ENCODE measurements around the gene RTKN.
"Not testable (repeated sequence)": the region's sequence is repeated elsewhere in the genome, so short reads cannot be mapped to it uniquely, and the experiment has no call there.

Gene RTKN, protein sequence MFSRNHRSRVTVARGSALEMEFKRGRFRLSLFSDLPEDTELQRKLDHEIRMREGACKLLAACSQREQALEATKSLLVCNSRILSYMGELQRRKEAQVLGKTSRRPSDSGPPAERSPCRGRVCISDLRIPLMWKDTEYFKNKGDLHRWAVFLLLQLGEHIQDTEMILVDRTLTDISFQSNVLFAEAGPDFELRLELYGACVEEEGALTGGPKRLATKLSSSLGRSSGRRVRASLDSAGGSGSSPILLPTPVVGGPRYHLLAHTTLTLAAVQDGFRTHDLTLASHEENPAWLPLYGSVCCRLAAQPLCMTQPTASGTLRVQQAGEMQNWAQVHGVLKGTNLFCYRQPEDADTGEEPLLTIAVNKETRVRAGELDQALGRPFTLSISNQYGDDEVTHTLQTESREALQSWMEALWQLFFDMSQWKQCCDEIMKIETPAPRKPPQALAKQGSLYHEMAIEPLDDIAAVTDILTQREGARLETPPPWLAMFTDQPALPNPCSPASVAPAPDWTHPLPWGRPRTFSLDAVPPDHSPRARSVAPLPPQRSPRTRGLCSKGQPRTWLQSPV

DNA sequence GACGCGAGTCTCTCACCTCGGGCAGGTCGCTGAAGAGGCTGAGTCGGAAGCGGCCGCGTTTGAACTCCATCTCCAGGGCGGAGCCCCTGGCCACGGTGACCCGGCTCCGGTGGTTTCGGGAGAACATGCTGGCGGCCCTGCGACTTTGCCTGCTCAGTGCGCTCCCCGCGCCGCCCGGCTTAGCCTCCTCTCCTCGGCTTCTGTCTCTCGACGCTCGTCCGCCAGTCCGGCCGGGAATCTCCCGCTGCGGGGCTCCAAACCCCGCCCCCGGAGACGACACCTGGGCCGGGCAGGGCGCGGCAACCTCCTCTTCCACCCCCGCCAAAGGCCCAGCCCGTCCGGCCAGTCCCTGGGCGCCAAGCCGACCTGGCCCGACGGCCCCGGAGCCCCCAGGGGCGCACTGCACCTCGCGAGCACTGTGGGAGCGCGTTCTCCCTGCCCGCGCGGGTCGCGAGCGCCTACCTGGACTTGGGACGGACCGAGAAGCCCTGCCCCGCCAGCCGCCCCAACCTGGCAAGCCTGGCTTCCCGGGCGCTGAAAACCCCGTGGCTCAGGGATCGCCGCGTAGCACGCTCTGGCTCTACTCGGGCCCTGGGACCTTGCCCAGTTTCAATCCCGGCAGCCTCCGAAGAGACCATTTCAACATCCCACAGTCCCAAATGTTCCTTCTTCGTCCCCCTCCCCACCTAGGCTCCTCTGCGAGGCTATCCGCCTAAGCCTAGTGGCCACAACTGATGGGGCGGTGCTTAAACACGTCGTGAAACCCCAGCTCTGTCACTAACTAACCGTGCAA, at the start of gene RTKN:
RTKN (minus strand) TSS at position 248 of the 793 bp plus-strand sequence; CDS start at position 127, 121 bp downstream.
- DNase-seq (ENCODE audit: low read depth) = no peak

GRCh38 chr2:74489906-74490305, 48.2 kb upstream of the RTKN start:
- DNase-seq (ENCODE audit: low read depth) = no peak

- DNase-seq (ENCODE audit: low read depth) = no peak
Observed at GRCh38 chr2:74488643-74489481, 47.1 kb upstream of the RTKN start.

GRCh38 chr2:74486141-74486540, 44.4 kb upstream of the RTKN start:
- DNase-seq (ENCODE audit: low read depth) = no peak

GRCh38 chr2:74483675-74484164, 42.0 kb upstream of the RTKN start:
- not testable (repeated sequence) for DNase-seq (ENCODE audit: low read depth)

- peak; percentile 84 for DNase-seq (ENCODE audit: low read depth)
Observed at GRCh38 chr2:74482801-74483674, 41.3 kb upstream of the RTKN start, which contains the start of the genes CCDC142 and TTC31. TSS of gene CCDC142 (minus strand) at chr2:74482998. CDS start at chr2:74482837, 161 bp downstream. TSS of gene TTC31 (plus strand) at chr2:74483081. CDS start at chr2:74483096, 15 bp downstream.

GRCh38 chr2:74481961-74482800, 40.4 kb upstream of the RTKN start:
- DNase-seq (ENCODE audit: low read depth) = no peak

DNA sequence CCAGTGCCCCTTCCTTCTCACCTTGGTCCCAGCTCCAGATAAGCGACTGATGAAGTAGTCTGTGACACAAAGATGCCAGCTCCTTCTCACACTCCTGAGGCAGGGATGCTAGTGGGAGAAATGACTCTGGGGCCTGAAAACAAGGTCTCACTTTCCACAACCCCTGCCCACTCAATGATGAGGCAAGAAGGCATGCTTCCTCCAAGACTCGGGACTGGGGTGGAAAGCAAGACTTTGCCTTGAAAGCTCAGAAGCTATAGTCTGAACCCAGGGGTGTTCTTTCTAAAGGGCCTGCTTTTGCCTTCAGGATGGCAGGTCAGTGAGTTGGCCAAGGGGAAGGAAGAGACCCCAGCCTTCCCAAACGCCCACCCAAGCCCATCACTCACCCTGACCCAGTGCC, 39.7 kb upstream of the RTKN start:
- no peak for DNase-seq (ENCODE audit: low read depth)

DNA sequence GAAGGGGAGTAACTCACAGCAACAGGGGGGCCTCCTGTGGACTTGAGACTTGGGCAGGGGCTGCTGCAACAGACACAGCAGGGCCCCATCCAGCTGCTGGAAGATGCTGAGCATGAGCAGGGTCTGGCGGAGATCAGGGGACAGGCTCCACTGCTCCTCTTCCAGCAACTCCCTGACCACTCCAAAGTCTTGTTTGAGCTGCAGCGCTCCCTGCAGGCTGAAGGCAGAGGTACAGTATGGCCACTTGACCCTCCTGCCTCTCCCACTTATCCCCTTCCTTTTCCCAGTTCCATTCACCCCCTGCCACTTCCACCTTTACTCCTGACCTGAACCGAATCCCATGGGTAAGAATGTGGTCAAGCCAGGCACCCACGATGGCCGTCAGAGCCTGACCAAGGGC, 33.2 kb upstream of the RTKN start:
- DNase-seq (ENCODE audit: low read depth) = no peak

GRCh38 chr2:74474481-74474880, 32.7 kb upstream of the RTKN start:
- no peak for DNase-seq (ENCODE audit: low read depth)

DNA sequence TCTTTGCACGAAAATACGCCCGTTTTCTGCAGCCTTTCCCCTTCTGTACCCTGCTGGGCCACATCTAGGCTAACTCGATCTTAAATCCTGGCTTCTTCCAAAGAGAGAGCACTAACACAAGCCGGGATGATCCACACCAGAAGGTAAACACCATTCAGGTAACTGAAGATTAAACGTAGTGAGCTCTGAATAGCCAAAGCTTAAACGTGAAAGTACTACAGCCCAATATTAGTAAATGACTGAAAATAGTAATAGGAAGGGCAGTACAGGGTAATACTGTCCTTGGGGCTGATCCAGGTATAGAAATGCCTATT, 31.2 kb upstream of the RTKN start:
- no peak for DNase-seq (ENCODE audit: low read depth)

GRCh38 chr2:74472086-74472944, 30.6 kb upstream of the RTKN start, which contains the start of gene MRPL53:
TSS of gene MRPL53 (minus strand) at chr2:74472680. CDS start at chr2:74472660, 20 bp downstream.
- DNase-seq (ENCODE audit: low read depth) = peak; percentile 67

GRCh38 chr2:74471332-74472065, 29.8 kb upstream of the RTKN start:
- no peak for DNase-seq (ENCODE audit: low read depth)

DNA sequence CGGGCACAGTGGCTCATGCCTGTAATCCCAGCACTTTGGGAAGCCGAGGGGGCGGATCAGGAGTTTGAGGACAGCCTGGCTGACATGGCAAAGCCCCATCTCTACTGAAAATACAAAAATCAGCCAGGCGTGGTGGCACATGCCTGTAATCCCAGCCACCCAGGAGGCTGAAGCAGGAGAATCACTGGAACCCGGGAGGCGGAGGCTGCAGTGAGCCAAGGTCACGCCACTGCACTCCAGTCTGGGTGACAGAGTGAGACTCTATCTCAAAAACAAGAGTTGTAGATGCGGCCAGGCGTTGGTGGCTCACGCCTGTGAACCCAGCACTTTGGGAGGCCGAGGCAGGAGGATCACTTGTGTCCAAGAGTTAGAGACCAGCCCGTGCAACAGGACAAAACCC, 29.0 kb upstream of the RTKN start:
- not testable (repeated sequence) for DNase-seq (ENCODE audit: low read depth)

GRCh38 chr2:74464406-74464805, 22.7 kb upstream of the RTKN start:
- DNase-seq (ENCODE audit: low read depth) = no peak

- DNase-seq (ENCODE audit: low read depth) = no peak
Observed at GRCh38 chr2:74462786-74463105, 21.0 kb upstream of the RTKN start.

DNA sequence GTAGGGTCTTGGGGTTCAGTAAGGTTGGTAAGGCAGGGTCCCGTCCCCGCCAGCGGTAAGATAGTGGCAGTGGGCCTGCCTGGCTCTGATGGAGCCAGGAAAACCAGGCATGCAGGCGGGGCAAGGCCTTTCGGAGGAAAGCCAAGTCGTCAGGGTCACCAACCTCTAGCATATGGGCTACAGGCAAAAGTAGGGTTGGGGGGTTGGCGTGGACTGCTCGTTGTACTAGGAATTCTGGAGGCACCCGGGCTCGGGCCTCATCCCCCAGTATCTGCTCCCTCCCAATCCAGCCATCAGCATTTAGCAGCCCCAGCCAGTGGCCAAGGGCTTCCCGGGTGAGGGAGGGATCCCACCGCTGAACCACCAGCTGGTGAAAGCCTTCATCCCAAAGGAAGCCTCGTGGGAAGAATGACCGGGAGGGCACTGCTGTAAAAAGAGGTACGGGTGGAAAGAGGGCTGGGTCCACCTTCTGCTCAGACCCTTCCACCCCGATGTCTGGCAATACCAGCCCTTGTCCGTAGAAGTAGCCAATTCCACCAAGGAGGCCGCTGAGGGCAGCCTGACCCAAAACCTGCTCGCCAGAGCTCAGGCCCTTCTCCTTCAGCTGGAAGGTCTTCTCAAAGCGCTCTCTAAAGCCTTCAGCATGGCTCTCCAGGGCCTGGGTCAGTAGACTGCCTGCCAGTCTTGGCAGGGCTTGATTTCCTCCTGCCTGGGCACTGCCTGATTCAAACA, 20.5 kb upstream of the RTKN start:
- DNase-seq (ENCODE audit: low read depth) = no peak

Measured in GM04503 (cell line).